WTC11 (cell line): ENCODE data around the gene KBTBD12. TPM values are rescaled to one million over a fixed set of nuclear protein-coding genes. Genes with fewer than 3 reads are reported as not detected.

ENCODE experiments used
- ATAC-seq: fragments of 200-7000 bp; cut with Tn5 transposase; 2 replicates; pipeline ENCODE4 v1.10.0; 2021; ENCODE audit warnings: mild to moderate bottlenecking, moderate library complexity
- CTCF ChIA-PET: fragments of 300-600 bp; sonication (Branson Sonifier 250); formaldehyde crosslinking; loops from one replicate; lab custom pipeline; 2021; ENCODE audit warnings: antibody characterized with exemption; lab: Charles Lee
- POLR2A ChIA-PET: fragments of 350-600 bp; sonication (Branson Sonifier 250); formaldehyde crosslinking; loops from one replicate; lab custom pipeline; 2021; ENCODE audit warnings: antibody characterized with exemption; lab: Charles Lee
- DNase-seq: peaks from one replicate; pipeline ENCODE4 v3.0.0; 2021; ENCODE audit warnings: low spot score
- H3K27ac Mint-ChIP-seq: 2 replicates; pipeline ENCODE4 v1.8.0; 2021; ENCODE audit warnings: mixed read lengths
- H3K27me3 Mint-ChIP-seq: 2 replicates; pipeline ENCODE4 v1.8.0; 2021; ENCODE audit warnings: low read depth, mild to moderate bottlenecking, moderate library complexity, mixed read lengths
- H3K36me3 Mint-ChIP-seq: 2 replicates; pipeline ENCODE4 v1.8.0; 2021; ENCODE audit warnings: mixed read lengths
- H3K4me1 Mint-ChIP-seq: 2 replicates; pipeline ENCODE4 v1.8.0; 2022; ENCODE audit warnings: mixed read lengths
- H3K4me3 Mint-ChIP-seq: 2 replicates; pipeline ENCODE4 v1.8.0; 2021; ENCODE audit warnings: mild to moderate bottlenecking, moderate library complexity, mixed read lengths
- H3K9me3 Mint-ChIP-seq: 2 replicates; pipeline ENCODE4 v1.8.0; 2021; ENCODE audit warnings: mixed read lengths
- CBFB ChIP-seq: sonication (generic); formaldehyde crosslinking; IDR thresholded peaks from 2 replicates; pipeline ENCODE4 v1.8.1; 2022; ENCODE audit warnings: mild to moderate bottlenecking, low read depth, missing genetic modification reagents
- E2F1 ChIP-seq: sonication (generic); formaldehyde crosslinking; IDR thresholded peaks from 2 replicates; pipeline ENCODE4 v1.8.0; 2022; ENCODE audit warnings: mild to moderate bottlenecking, missing genetic modification reagents
- EMX1 ChIP-seq: fragments of 250-450 bp; sonication (Bioruptor Pico); IDR thresholded peaks from 2 replicates; pipeline ENCODE4 v1.8.0; 2021; ENCODE audit warnings: mild to moderate bottlenecking
- GRHL2 ChIP-seq: fragments of 250-450 bp; sonication (Bioruptor Pico); IDR thresholded peaks from 2 replicates; pipeline ENCODE4 v1.8.0; 2022; ENCODE audit warnings: mild to moderate bottlenecking, moderate library complexity; ENCODE audit not compliant: insufficient replicate concordance, severe bottlenecking
- HMGA2 ChIP-seq: fragments of 250-450 bp; sonication (Bioruptor Pico); IDR thresholded peaks from 2 replicates; pipeline ENCODE4 v1.4.0; 2021; ENCODE audit warnings: mild to moderate bottlenecking, moderate library complexity
- JAZF1 ChIP-seq: fragments of 250-450 bp; sonication (Bioruptor Pico); IDR thresholded peaks from 2 replicates; pipeline ENCODE4 v1.9.0; 2021; ENCODE audit warnings: moderate library complexity, mild to moderate bottlenecking, inconsistent platforms
- MAX ChIP-seq: sonication (generic); formaldehyde crosslinking; IDR thresholded peaks from 2 replicates; pipeline ENCODE4 v1.8.0; 2022; ENCODE audit warnings: mild to moderate bottlenecking, missing genetic modification reagents
- MYBL2 ChIP-seq: sonication (generic); formaldehyde crosslinking; IDR thresholded peaks from 2 replicates; pipeline ENCODE4 v1.8.1; 2023; ENCODE audit warnings: mild to moderate bottlenecking, moderate library complexity, missing genetic modification reagents
- NFE2L1 ChIP-seq: sonication (generic); formaldehyde crosslinking; IDR thresholded peaks from 2 replicates; pipeline ENCODE4 v1.8.1; 2023; ENCODE audit warnings: missing genetic modification reagents
- PREB ChIP-seq: sonication (generic); formaldehyde crosslinking; IDR thresholded peaks from 2 replicates; pipeline ENCODE4 v1.8.1; 2022; ENCODE audit warnings: mild to moderate bottlenecking, missing genetic modification reagents, moderate library complexity, borderline replicate concordance
- PRRX2 ChIP-seq: fragments of 250-450 bp; sonication (Bioruptor Pico); IDR thresholded peaks from 2 replicates; pipeline ENCODE4 v1.8.0; 2021; ENCODE audit warnings: mild to moderate bottlenecking
- TCF7 ChIP-seq: sonication (generic); formaldehyde crosslinking; IDR thresholded peaks from 2 replicates; pipeline ENCODE4 v1.8.0; 2022; ENCODE audit warnings: mild to moderate bottlenecking, low read depth, missing genetic modification reagents, moderate library complexity
- ZBTB21 ChIP-seq: sonication (generic); formaldehyde crosslinking; IDR thresholded peaks from 2 replicates; pipeline ENCODE4 v1.8.1; 2023; ENCODE audit warnings: mild to moderate bottlenecking, missing genetic modification reagents, borderline replicate concordance
- ZNF121 ChIP-seq: sonication (generic); formaldehyde crosslinking; IDR thresholded peaks from 2 replicates; pipeline ENCODE4 v1.8.0; 2023; ENCODE audit warnings: missing genetic modification reagents
- ZNF219 ChIP-seq: sonication (generic); formaldehyde crosslinking; IDR thresholded peaks from 2 replicates; pipeline ENCODE4 v1.8.0; 2023; ENCODE audit warnings: missing genetic modification reagents, mild to moderate bottlenecking, borderline replicate concordance
- ZNF232 ChIP-seq: sonication (generic); formaldehyde crosslinking; IDR thresholded peaks from 2 replicates; pipeline ENCODE4 v1.8.0; 2022; ENCODE audit warnings: mild to moderate bottlenecking, missing genetic modification reagents
- ZNF281 ChIP-seq: sonication (generic); formaldehyde crosslinking; IDR thresholded peaks from 2 replicates; pipeline ENCODE4 v1.8.0; 2023; ENCODE audit warnings: mild to moderate bottlenecking, missing genetic modification reagents
- ZNF425 ChIP-seq: fragments of 250-450 bp; sonication (Bioruptor Pico); conservative IDR thresholded peaks from 2 replicates; pipeline ENCODE4 v1.9.0; 2021; ENCODE audit warnings: mild to moderate bottlenecking
- ZNF671 ChIP-seq: fragments of 250-450 bp; sonication (Bioruptor Pico); IDR thresholded peaks from 2 replicates; pipeline ENCODE4 v1.8.0; 2021; ENCODE audit warnings: mild to moderate bottlenecking
- total RNA-seq: library from RNA; stranded (reverse); gene quantifications from 3 replicates; pipeline ENCODE4 v1.2.3, GENCODE V29; 2021
- TF ChIP-seq, protein P1 (sequence below): sonication (generic); formaldehyde crosslinking; IDR thresholded peaks from 2 replicates; pipeline ENCODE4 v1.8.1; 2023; ENCODE audit warnings: mild to moderate bottlenecking, missing genetic modification reagents, moderate library complexity

Gene KBTBD12
- total RNA-seq, 1 experiment from 2014 or later, result 0.22 TPM

- Mint-ChIP-seq H3K9me3 (no peaks in the 10 kb centered on the region), H3K27ac (no peak overlapping the region), H3K36me3 (no peaks in the 10 kb centered on the region), H3K27me3 (no peaks in the 10 kb centered on the region), H3K4me3 (no peak overlapping the region), H3K4me1 (0 out of 2 replicates have a peak, but pooled peaks cover 3% of the 10 kb centered on the region)
- ChIA-PET POLR2A (no interaction called here), CTCF (interaction anchor here (1.6 kb wide), 1 partner anchor 381 kb away, joined by 3 read pairs; no protein-coding TSS in a partner anchor)
- ATAC-seq, result no peak
- TF ChIP-seq MAX (CRISPR knock-in tag) (no peak), GRHL2 (no peak), NFE2L1 (CRISPR knock-in tag) (no peak), MYBL2 (no peak), EMX1 (CRISPR knock-in tag) (no peak), TCF7 (CRISPR knock-in tag) (no peak), JAZF1 (CRISPR knock-in tag) (no peak), ZNF671 (CRISPR knock-in tag) (no peak), ZNF425 (CRISPR knock-in tag) (no peak), ZBTB21 (CRISPR knock-in tag) (no peak), E2F1 (no peak), PRRX2 (CRISPR knock-in tag) (no peak), PREB (CRISPR knock-in tag) (no peak), HMGA2 (no peak), ZNF219 (CRISPR knock-in tag) (no peak), ZNF121 (CRISPR knock-in tag) (no peak), ZNF232 (CRISPR knock-in tag) (no peak)
- TF ChIP-seq, protein P1, sequence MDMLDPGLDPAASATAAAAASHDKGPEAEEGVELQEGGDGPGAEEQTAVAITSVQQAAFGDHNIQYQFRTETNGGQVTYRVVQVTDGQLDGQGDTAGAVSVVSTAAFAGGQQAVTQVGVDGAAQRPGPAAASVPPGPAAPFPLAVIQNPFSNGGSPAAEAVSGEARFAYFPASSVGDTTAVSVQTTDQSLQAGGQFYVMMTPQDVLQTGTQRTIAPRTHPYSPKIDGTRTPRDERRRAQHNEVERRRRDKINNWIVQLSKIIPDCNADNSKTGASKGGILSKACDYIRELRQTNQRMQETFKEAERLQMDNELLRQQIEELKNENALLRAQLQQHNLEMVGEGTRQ (CRISPR knock-in tag), result no peak
- no peak for DNase-seq
These were observed 40.7 kb downstream of the KBTBD12 start for GRCh38 chr3:127955728-127956127.

DNA sequence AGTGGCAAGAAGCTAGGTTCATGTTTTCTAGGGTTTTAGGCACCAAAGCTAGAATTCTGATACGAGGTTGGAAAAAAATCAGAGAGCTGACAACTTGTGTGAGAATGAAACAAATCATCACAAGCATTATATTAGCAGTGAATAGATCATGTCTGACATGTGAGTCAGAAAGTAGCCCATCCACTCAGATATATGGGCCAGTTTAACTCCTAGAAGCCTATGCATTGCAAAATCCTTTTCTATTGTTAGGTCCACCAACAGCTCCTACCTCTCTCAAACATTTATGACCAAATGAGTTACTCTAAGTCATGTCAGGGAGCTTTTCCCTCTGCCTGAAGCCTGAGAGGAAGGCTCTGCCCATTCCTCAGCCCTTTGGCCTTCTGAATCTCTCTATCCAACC is 44.0 kb downstream of the KBTBD12 start:
- Mint-ChIP-seq H3K36me3 (no peaks in the 10 kb centered on the region), H3K9me3 (no peaks in the 10 kb centered on the region), H3K4me1 (0 out of 2 replicates have a peak, but pooled peaks cover 3% of the 10 kb centered on the region), H3K4me3 (no peak overlapping the region), H3K27me3 (no peaks in the 10 kb centered on the region), H3K27ac (no peak overlapping the region)
- DNase-seq (no peak), ATAC-seq (no peak)
- ChIA-PET POLR2A (no interaction called here), CTCF (interaction anchor here (0.6 to 3.5 kb wide), 14 partner anchors 12 to 384 kb away, joined by 3 to 22 read pairs (median 4); partner anchors contain the start of gene MGLL)
- TF ChIP-seq CBFB (CRISPR knock-in tag) (no peak), E2F1 (no peak), PREB (CRISPR knock-in tag) (no peak), ZNF425 (CRISPR knock-in tag) (no peak), ZNF281 (CRISPR knock-in tag) (no peak)
